Natural killer cell (primary cell): Measurements from ENCODE around the gene MYLK. TPM values are rescaled to one million over a fixed set of nuclear protein-coding genes. Genes with fewer than 3 reads are reported as not detected.

Experiments used
- ATAC-seq, 3 donors: fragments of 150-1000 bp in 2 of 3; fragments of 200-7000 bp in 1 of 3; cut with Tn5 transposase; 1 replicate in 1 of 3; 2 replicates in 2 of 3; pipeline ENCODE4 v1.10.0; 2021; ENCODE audit warnings: mild to moderate bottlenecking in 2 of 3, moderate library complexity in 2 of 3
- DNase-seq, 2 donors: peaks; one replicate each; pipeline versions ENCODE4 v3.0.0 to v3.0.0-alpha.2; 2013 to 2021; ENCODE audit warnings: mixed read lengths in 1 of 2
- H3K27ac ChIP-seq: one replicate; pipeline ENCODE4 v1.5.1; 2013; ENCODE audit warnings: mild to moderate bottlenecking, low read length
- H3K27me3 ChIP-seq: one replicate; pipeline ENCODE4 v1.6.1; 2013; ENCODE audit warnings: low read length; ENCODE audit not compliant: control insufficient read depth, insufficient read depth
- H3K36me3 ChIP-seq: one replicate; pipeline ENCODE4 v1.6.1; 2013; ENCODE audit warnings: low read length; ENCODE audit not compliant: control insufficient read depth, insufficient read depth
- H3K4me1 ChIP-seq: one replicate; pipeline ENCODE4 v1.6.1; 2013; ENCODE audit warnings: low read length; ENCODE audit not compliant: control insufficient read depth, insufficient read depth
- H3K4me3 ChIP-seq: one replicate; pipeline ENCODE4 v1.5.1; 2013; ENCODE audit warnings: low read length
- H3K9me3 ChIP-seq: one replicate; pipeline ENCODE4 v1.6.1; 2013; ENCODE audit warnings: low read length; ENCODE audit not compliant: control insufficient read depth, insufficient read depth
- H3K27ac Mint-ChIP-seq, 2 donors: one replicate each; pipeline ENCODE4 v1.8.0; 2022; ENCODE audit warnings: mild to moderate bottlenecking in 2 of 2, mixed read lengths in 2 of 2, moderate library complexity in 1 of 2
- H3K27me3 Mint-ChIP-seq, 2 donors: one replicate each; pipeline ENCODE4 v1.8.0; 2022; ENCODE audit warnings: low read depth in 2 of 2, mixed read lengths in 2 of 2
- H3K36me3 Mint-ChIP-seq: one replicate; pipeline ENCODE4 v1.8.0; 2022; ENCODE audit warnings: mixed read lengths
- H3K4me1 Mint-ChIP-seq, 2 donors: one replicate each; pipeline ENCODE4 v1.8.0; 2022; ENCODE audit warnings: mixed read lengths in 2 of 2
- H3K4me3 Mint-ChIP-seq: one replicate; pipeline ENCODE4 v1.8.0; 2022; ENCODE audit warnings: mild to moderate bottlenecking, moderate library complexity, mixed read lengths
- H3K9me3 Mint-ChIP-seq, 2 donors: one replicate each; pipeline ENCODE4 v1.8.0; 2022; ENCODE audit warnings: mixed read lengths in 2 of 2
- WGBS: methylation state at CpG from one replicate; pipeline ENCODE4 v1.1.7; 2013; ENCODE audit warnings: missing lambda C conversion rate; ENCODE audit not compliant: insufficient coverage; 5-methylcytosine and 5-hydroxymethylcytosine counted together
- intact Hi-C: fragments of 100-400 bp; cut with micrococcal nuclease; formaldehyde crosslinking; loops from one replicate; pipeline ENCODE4 v1.14.2; 2022
- total RNA-seq, 4 donors: library from RNA; stranded (reverse); fragments of 120-200 nt in 1 of 4; gene quantifications; one replicate each; pipeline versions ENCODE4 v1.2.3 to v1.2.4, GENCODE V29; 2013 to 2022
- TF ChIP-seq, protein P1 (sequence below): fragments of 200-600 bp; IDR thresholded peaks from one replicate; pipeline ENCODE4 v1.8.0; 2022; ENCODE audit warnings: antibody characterized with exemption

Gene MYLK
- total RNA-seq, 3 donors from 2014 or later (not counting 1 experiment from before 2014, with no cell fraction given) = 0.39 to 5.4 (median 3.4) TPM

GRCh38 chr3:123635217-123635616, 248.9 kb downstream of the MYLK start:
- no peak overlapping the region for H3K4me3 ChIP-seq
- no peaks in the 10 kb centered on the region for H3K9me3 Mint-ChIP-seq
- intact Hi-C loops = no loop called here
- 94% methylated on average over 4 of the region's 4 CpGs for WGBS
- TF ChIP-seq, protein P1, sequence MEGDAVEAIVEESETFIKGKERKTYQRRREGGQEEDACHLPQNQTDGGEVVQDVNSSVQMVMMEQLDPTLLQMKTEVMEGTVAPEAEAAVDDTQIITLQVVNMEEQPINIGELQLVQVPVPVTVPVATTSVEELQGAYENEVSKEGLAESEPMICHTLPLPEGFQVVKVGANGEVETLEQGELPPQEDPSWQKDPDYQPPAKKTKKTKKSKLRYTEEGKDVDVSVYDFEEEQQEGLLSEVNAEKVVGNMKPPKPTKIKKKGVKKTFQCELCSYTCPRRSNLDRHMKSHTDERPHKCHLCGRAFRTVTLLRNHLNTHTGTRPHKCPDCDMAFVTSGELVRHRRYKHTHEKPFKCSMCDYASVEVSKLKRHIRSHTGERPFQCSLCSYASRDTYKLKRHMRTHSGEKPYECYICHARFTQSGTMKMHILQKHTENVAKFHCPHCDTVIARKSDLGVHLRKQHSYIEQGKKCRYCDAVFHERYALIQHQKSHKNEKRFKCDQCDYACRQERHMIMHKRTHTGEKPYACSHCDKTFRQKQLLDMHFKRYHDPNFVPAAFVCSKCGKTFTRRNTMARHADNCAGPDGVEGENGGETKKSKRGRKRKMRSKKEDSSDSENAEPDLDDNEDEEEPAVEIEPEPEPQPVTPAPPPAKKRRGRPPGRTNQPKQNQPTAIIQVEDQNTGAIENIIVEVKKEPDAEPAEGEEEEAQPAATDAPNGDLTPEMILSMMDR = no peak
- no peaks in the 10 kb centered on the region for H3K4me1 ChIP-seq
- no peak overlapping the region for H3K27ac Mint-ChIP-seq
- H3K36me3 Mint-ChIP-seq = no peaks in the 10 kb centered on the region
- H3K27ac ChIP-seq = no peak overlapping the region
- DNase-seq = no peak
- no peak overlapping the region for H3K4me3 Mint-ChIP-seq
- no peaks in the 10 kb centered on the region for H3K27me3 Mint-ChIP-seq
- no peaks in the 10 kb centered on the region for H3K36me3 ChIP-seq
- no peaks in the 10 kb centered on the region for H3K9me3 ChIP-seq
- H3K27me3 ChIP-seq = no peaks in the 10 kb centered on the region
- ATAC-seq = no peak
- no peaks in the 10 kb centered on the region for H3K4me1 Mint-ChIP-seq

- H3K4me3 ChIP-seq = no peak overlapping the region
- H3K9me3 ChIP-seq = no peaks in the 10 kb centered on the region
- Mint-ChIP-seq H3K4me1 (no peaks in the 10 kb centered on the region), H3K27ac (no peak overlapping the region), H3K4me3 (no peak overlapping the region), H3K27me3 (no peaks in the 10 kb centered on the region), H3K9me3 (no peaks in the 10 kb centered on the region), H3K36me3 (no peaks in the 10 kb centered on the region)
- WGBS = 79% methylated on average over 13 of the region's 15 CpGs
- no peaks in the 10 kb centered on the region for H3K4me1 ChIP-seq
- no peaks in the 10 kb centered on the region for H3K36me3 ChIP-seq
- no peaks in the 10 kb centered on the region for H3K27me3 ChIP-seq
- ATAC-seq (no peak), DNase-seq (no peak)
- TF ChIP-seq, protein P1 = no peak
- intact Hi-C loops = no loop called here
- no peak overlapping the region for H3K27ac ChIP-seq
Observed at GRCh38 chr3:123634149-123635051, 249.7 kb downstream of the MYLK start.

DNA sequence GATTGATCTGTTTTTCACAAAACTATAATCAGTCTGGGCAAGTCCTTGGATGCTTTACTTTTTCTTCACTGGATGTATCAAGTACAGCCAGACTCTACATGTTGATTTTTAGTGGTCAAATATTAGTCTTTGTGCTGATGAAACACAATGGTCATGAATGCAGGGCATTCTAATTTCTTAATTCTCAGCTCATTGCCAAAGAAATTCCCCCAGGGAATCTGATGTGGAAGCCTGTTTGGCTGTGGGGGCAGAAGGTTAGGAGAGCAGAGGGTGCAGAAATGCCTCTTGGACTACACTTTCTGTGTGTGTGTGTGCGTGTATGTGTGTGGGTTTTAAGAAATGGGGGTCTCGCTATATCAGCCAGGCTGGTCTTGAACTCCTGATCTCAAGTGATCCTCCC, 250.6 kb downstream of the MYLK start:
- Histone ChIP-seq H3K36me3 (no peaks in the 10 kb centered on the region), H3K4me3 (no peak overlapping the region), H3K27ac (no peak overlapping the region), H3K9me3 (no peaks in the 10 kb centered on the region), H3K27me3 (no peaks in the 10 kb centered on the region), H3K4me1 (no peaks in the 10 kb centered on the region)
- intact Hi-C loops = no loop called here
- ATAC-seq (no peak), DNase-seq (no peak)
- Mint-ChIP-seq H3K27ac (no peak overlapping the region), H3K9me3 (no peaks in the 10 kb centered on the region), H3K4me1 (no peaks in the 10 kb centered on the region), H3K27me3 (peaks cover 0 to under 1% of the 10 kb centered on the region in 2 donors), H3K4me3 (no peak overlapping the region), H3K36me3 (no peaks in the 10 kb centered on the region)
- TF ChIP-seq, protein P1 = no peak
- WGBS = 92% methylated on average over 2 of the region's 2 CpGs
